Measurements from ENCODE around the gene SDK1.
"Not testable (repeated sequence)": the region's sequence is repeated elsewhere in the genome, so short reads cannot be mapped to it uniquely, and the experiment has no call there.

Gene SDK1

GRCh38 chr7:4257146-4258111 lies 956.4 kb downstream of the SDK1 start (continued):
- TF ChIP-seq ZBTB44 (tag by site-specific recombination; IDR thresholded peaks at IDR 0.05) (no peak), FEZF1 (tag by site-specific recombination; IDR thresholded peaks at IDR 0.05) (no peak), ZNF677 (tag by site-specific recombination; IDR thresholded peaks at IDR 0.05) (no peak), ZNF16 (tag by site-specific recombination; IDR thresholded peaks at IDR 0.05; ENCODE audit: low read depth) (no peak), ZNF146 (tag by site-specific recombination; IDR thresholded peaks at IDR 0.05) (no peak), ZNF174 (tag by site-specific recombination; IDR thresholded peaks at IDR 0.05) (no peak), KLF9 (tag by site-specific recombination; IDR thresholded peaks at IDR 0.05; ENCODE audit: low read depth) (no peak)

- H3K9me3 ChIP-seq (ENCODE audit: control insufficient read depth, insufficient read depth, low read depth, low read length); H3K27ac ChIP-seq (ENCODE audit: extremely low read depth, low read depth, low read length); POLR2A ChIA-PET; H3K4me1 ChIP-seq (ENCODE audit: control insufficient read depth, insufficient read depth, low read length); H3K4me3 ChIP-seq (ENCODE audit: low read depth, low read length); H3K36me3 ChIP-seq (ENCODE audit: control insufficient read depth in 2 of 2, insufficient read depth in 1 of 2, low read length in 2 of 2); CTCF ChIA-PET: not testable (repeated sequence)
Observed at GRCh38 chr7:4260116-4260515, 959.1 kb downstream of the SDK1 start.

- POLR2A ChIA-PET = no interaction called here
- H3K36me3 ChIP-seq (ENCODE audit: control insufficient read depth in 2 of 2, insufficient read depth in 1 of 2, low read length in 2 of 2) = no peaks in the 10 kb centered on the region
- CTCF ChIA-PET = no interaction called here
Observed at GRCh38 chr7:4260867-4261600, 960.0 kb downstream of the SDK1 start.

More at GRCh38 chr7:4260867-4261600, 960.0 kb downstream of the SDK1 start:
- H3K27ac ChIP-seq (ENCODE audit: extremely low read depth, low read depth, low read length) = no peak overlapping the region
- no peaks in the 10 kb centered on the region for H3K4me1 ChIP-seq (ENCODE audit: control insufficient read depth, insufficient read depth, low read length)
- no peaks in the 10 kb centered on the region for H3K9me3 ChIP-seq (ENCODE audit: control insufficient read depth, insufficient read depth, low read depth, low read length)
- no peak overlapping the region for H3K4me3 ChIP-seq (ENCODE audit: low read depth, low read length)
- TF ChIP-seq ZNF202 (tag by site-specific recombination; IDR thresholded peaks at IDR 0.05; ENCODE audit: borderline replicate concordance) = no peak
- TF ChIP-seq ZNF549 (tag by site-specific recombination; IDR thresholded peaks at IDR 0.05) = no peak
- TF ChIP-seq ZNF16 (tag by site-specific recombination; IDR thresholded peaks at IDR 0.05; ENCODE audit: low read depth) = no peak
- TF ChIP-seq ZNF555 (tag by site-specific recombination; conservative IDR thresholded peaks at IDR 0.05) = no peak
- TF ChIP-seq ZNF132 (tag by site-specific recombination; IDR thresholded peaks at IDR 0.05; ENCODE audit: borderline replicate concordance) = no peak
- no peak for TF ChIP-seq ZNF121 (tag by site-specific recombination; IDR thresholded peaks at IDR 0.05)
- no peak for TF ChIP-seq ZNF629 (tag by site-specific recombination; IDR thresholded peaks at IDR 0.05)
- no peak for TF ChIP-seq SP3 (tag by site-specific recombination; IDR thresholded peaks at IDR 0.05)
- TF ChIP-seq ZFHX2 (tag by site-specific recombination; conservative IDR thresholded peaks at IDR 0.05) = no peak
- no peak for TF ChIP-seq KLF17 (tag by site-specific recombination; IDR thresholded peaks at IDR 0.05)
- no peak for TF ChIP-seq BCL11B (tag by site-specific recombination; IDR thresholded peaks at IDR 0.05; ENCODE audit: low read depth)
- no peak for TF ChIP-seq KLF10 (tag by site-specific recombination; IDR thresholded peaks at IDR 0.05)
- TF ChIP-seq ZNF133 (tag by site-specific recombination; IDR thresholded peaks at IDR 0.05) = no peak
- no peak for TF ChIP-seq ZNF26 (tag by site-specific recombination; IDR thresholded peaks at IDR 0.05)
- no peak for TF ChIP-seq ZNF704 (tag by site-specific recombination; IDR thresholded peaks at IDR 0.05)
- no peak for TF ChIP-seq ZNF776 (tag by site-specific recombination; IDR thresholded peaks at IDR 0.05; ENCODE audit: borderline replicate concordance)
- TF ChIP-seq ZNF292 (tag by site-specific recombination; IDR thresholded peaks at IDR 0.05; ENCODE audit: borderline replicate concordance, low read depth) = no peak
- TF ChIP-seq ZFP3 (tag by site-specific recombination; IDR thresholded peaks at IDR 0.05; ENCODE audit: low read depth) = no peak

Measured in HEK293 (cell line).